Stimulated activated naive CD8-positive, alpha-beta T cell treated with anti-CD3 and anti-CD28 coated beads, Interleukin-15, amount 100 ng/mL, for 72 hours (primary cell): ENCODE data around the gene PCDHGB2.
"Not testable (repeated sequence)": the region's sequence is repeated elsewhere in the genome, so short reads cannot be mapped to it uniquely, and the experiment has no call there.

ENCODE experiments used
- ATAC-seq: fragments of 150-1000 bp; cut with Tn5 transposase; 2 replicates; pipeline ENCODE4 v1.10.0; 2021; ENCODE audit warnings: mild to moderate bottlenecking, moderate library complexity
- DNase-seq, 2 donors: peaks; one replicate each; pipeline ENCODE4 v3.0.0; 2021 to 2022
- H3K27ac Mint-ChIP-seq, 2 donors: one replicate each; pipeline ENCODE4 v1.8.0; 2022; ENCODE audit warnings: mild to moderate bottlenecking in 2 of 2, mixed read lengths in 2 of 2, moderate library complexity in 2 of 2
- H3K27me3 Mint-ChIP-seq: one replicate; pipeline ENCODE4 v1.8.0; 2022; ENCODE audit warnings: mixed read lengths
- H3K4me1 Mint-ChIP-seq: one replicate; pipeline ENCODE4 v1.8.0; 2022; ENCODE audit warnings: mild to moderate bottlenecking, mixed read lengths
- H3K4me3 Mint-ChIP-seq, 2 donors: one replicate each; pipeline ENCODE4 v1.8.0; 2022; ENCODE audit warnings: mild to moderate bottlenecking in 2 of 2, mixed read lengths in 2 of 2, moderate library complexity in 1 of 2
- H3K9me3 Mint-ChIP-seq, 2 donors: one replicate each; pipeline ENCODE4 v1.8.0; 2022; ENCODE audit warnings: mixed read lengths in 2 of 2

PCDHGB2 gene

GRCh38 chr5:141342773-141343172 is 17.0 kb upstream of the PCDHGB2 start:
- Mint-ChIP-seq H3K4me3 (no peak overlapping the region), H3K27me3 (peaks cover 97% of the 10 kb centered on the region), H3K4me1 (no peaks in the 10 kb centered on the region), H3K9me3 (peaks cover 40 to 66% of the 10 kb centered on the region in 2 donors), H3K27ac (no peak overlapping the region)
- no peak for DNase-seq
- ATAC-seq = no peak

- no peak for ATAC-seq
- Mint-ChIP-seq H3K4me3 (peak within 1 kb of the TSS; percentile 61 to 76), H3K9me3 (peaks cover 34 to 59% of the 10 kb centered on the region in 2 donors), H3K4me1 (no peaks in the 10 kb centered on the region), H3K27me3 (peaks cover 97% of the 10 kb centered on the region), H3K27ac (no peak within 1 kb of the TSS)
- no peak for DNase-seq
These were observed 16.4 kb upstream of the PCDHGB2 start, which contains the start of gene PCDHGA3 for GRCh38 chr5:141343242-141343952. Gene PCDHGA3 (plus strand): TSS chr5:141343829. CDS start chr5:141344034, 205 bp downstream.

GRCh38 chr5:141343953-141344463 is 15.8 kb upstream of the PCDHGB2 start:
- peaks cover 96% of the 10 kb centered on the region for H3K27me3 Mint-ChIP-seq
- peaks cover 34 to 53% of the 10 kb centered on the region in 2 donors for H3K9me3 Mint-ChIP-seq
- ATAC-seq (no peak), DNase-seq (no peak)
- no peak overlapping the region for H3K27ac Mint-ChIP-seq
- H3K4me1 Mint-ChIP-seq = no peaks in the 10 kb centered on the region
- peak overlapping the region; percentile 61 to 76 for H3K4me3 Mint-ChIP-seq

DNA sequence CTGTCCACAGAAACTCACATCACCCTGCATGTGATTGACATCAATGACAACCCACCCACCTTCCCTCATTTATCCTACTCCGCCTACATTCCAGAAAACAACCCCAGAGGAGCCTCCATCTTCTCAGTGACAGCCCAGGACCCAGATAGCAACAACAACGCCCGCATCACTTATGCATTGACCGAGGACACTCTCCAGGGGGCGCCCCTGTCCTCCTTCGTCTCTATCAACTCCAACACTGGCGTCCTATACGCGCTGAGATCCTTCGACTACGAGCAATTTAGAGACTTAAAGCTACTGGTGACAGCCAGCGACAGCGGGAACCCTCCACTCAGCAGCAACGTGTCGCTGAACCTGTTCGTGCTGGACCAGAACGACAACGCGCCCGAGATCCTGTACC is 14.5 kb upstream of the PCDHGB2 start:
- Mint-ChIP-seq H3K27me3 (peaks cover 90% of the 10 kb centered on the region), H3K9me3 (peaks cover 30 to 52% of the 10 kb centered on the region in 2 donors), H3K27ac (no peak overlapping the region), H3K4me3 (no peak overlapping the region), H3K4me1 (no peaks in the 10 kb centered on the region)
- DNase-seq (no peak), ATAC-seq (no peak)

DNA sequence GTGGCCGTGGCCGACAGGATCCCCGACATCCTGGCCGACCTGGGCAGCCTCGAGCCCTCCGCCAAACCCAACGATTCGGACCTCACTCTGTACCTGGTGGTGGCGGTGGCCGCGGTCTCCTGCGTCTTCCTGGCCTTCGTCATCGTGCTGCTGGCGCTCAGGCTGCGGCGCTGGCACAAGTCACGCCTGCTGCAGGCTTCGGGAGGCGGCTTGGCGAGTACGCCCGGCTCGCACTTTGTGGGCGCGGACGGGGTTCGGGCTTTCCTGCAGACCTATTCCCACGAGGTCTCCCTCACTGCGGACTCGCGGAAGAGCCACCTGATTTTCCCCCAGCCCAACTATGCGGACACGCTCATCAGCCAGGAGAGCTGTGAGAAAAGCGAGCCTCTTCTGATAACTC is 13.8 kb upstream of the PCDHGB2 start:
- H3K27ac Mint-ChIP-seq, ATAC-seq, H3K4me1 Mint-ChIP-seq, DNase-seq, H3K4me3 Mint-ChIP-seq: not testable (repeated sequence)
- H3K9me3 Mint-ChIP-seq = peaks cover 28 to 48% of the 10 kb centered on the region in 2 donors
- peaks cover 90% of the 10 kb centered on the region for H3K27me3 Mint-ChIP-seq

DNA sequence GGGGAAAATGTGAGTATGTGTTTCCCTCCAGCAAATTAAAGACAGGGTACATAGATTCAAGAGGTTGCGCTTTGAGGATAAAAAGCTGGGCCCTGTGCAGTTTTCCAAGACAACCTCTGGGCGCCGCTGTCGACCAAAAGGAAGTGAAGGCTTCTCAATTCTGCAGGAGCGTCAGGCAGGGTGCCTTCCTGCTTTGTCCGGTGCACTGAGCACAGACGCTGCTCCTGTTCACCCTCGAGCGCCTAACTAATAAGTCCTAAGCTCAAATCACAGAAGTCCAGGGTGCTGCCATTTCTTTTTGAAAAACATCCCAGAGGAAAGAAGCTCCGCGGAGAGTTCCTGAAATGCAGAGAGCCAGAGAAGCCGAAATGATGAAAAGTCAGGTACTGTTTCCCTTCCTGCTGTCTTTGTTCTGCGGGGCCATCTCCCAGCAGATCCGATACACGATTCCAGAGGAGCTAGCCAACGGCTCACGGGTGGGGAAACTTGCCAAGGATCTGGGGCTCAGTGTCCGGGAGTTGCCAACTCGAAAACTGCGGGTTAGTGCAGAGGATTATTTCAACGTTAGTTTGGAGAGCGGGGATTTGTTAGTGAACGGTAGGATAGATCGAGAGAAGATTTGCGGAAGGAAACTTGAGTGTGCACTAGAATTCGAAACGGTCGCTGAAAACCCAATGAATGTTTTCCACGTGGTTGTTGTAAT is 9.7 kb upstream of the PCDHGB2 start, which contains the start of gene PCDHGB1:
Gene PCDHGB1, plus strand, starts transcription at position 183 of the 703 bp plus-strand sequence. Its CDS starts 162 bp downstream, at position 345.
- H3K4me1 Mint-ChIP-seq = no peaks in the 10 kb centered on the region
- DNase-seq = peak in 1 of 2 donors; percentile 52
- H3K9me3 Mint-ChIP-seq = peaks cover 20 to 41% of the 10 kb centered on the region in 2 donors
- peak; percentile 69 for ATAC-seq
- peak within 1 kb of the TSS; percentile 61 to 75 for H3K4me3 Mint-ChIP-seq
- H3K27ac Mint-ChIP-seq = no peak within 1 kb of the TSS
- H3K27me3 Mint-ChIP-seq = peaks cover 85% of the 10 kb centered on the region

DNA sequence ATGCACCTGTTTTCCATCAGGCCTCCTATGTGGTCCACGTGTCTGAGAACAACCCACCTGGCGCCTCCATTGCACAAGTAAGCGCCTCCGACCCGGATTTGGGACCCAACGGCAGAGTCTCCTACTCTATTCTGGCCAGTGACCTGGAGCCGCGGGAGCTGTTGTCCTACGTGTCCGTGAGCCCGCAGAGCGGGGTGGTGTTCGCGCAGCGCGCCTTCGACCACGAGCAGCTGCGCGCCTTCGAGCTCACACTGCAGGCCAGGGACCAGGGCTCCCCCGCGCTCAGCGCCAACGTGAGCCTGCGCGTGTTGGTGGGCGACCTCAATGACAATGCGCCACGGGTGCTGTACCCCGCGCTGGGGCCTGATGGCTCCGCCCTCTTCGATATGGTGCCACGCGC is 8.2 kb upstream of the PCDHGB2 start:
- Mint-ChIP-seq H3K27ac (no peak overlapping the region), H3K4me1 (no peaks in the 10 kb centered on the region), H3K9me3 (peaks cover 12 to 40% of the 10 kb centered on the region in 2 donors), H3K4me3 (no peak overlapping the region), H3K27me3 (peaks cover 85% of the 10 kb centered on the region)
- no peak for ATAC-seq
- DNase-seq = no peak

- H3K4me1 Mint-ChIP-seq = peaks cover 4% of the 10 kb centered on the region
- H3K9me3 Mint-ChIP-seq = peaks cover 19 to 44% of the 10 kb centered on the region in 2 donors
- no peak within 1 kb of the TSS for H3K27ac Mint-ChIP-seq
- peak within 1 kb of the TSS; percentile 64 to 73 for H3K4me3 Mint-ChIP-seq
- DNase-seq = no peak
- peaks cover 83% of the 10 kb centered on the region for H3K27me3 Mint-ChIP-seq
- ATAC-seq = no peak
These were observed 4.8 kb upstream of the PCDHGB2 start, which contains the start of gene PCDHGA4 for GRCh38 chr5:141354900-141355469. Gene PCDHGA4 (plus strand): TSS chr5:141355021. CDS start chr5:141355108, 87 bp downstream.

- peak overlapping the region in 1 of 2 donors; percentile 64 for H3K4me3 Mint-ChIP-seq
- no peak overlapping the region for H3K27ac Mint-ChIP-seq
- peaks cover 6% of the 10 kb centered on the region for H3K4me1 Mint-ChIP-seq
- peaks cover 83% of the 10 kb centered on the region for H3K27me3 Mint-ChIP-seq
- DNase-seq (no peak), ATAC-seq (no peak)
- peaks cover 20 to 44% of the 10 kb centered on the region in 2 donors for H3K9me3 Mint-ChIP-seq
These were observed 4.2 kb upstream of the PCDHGB2 start for GRCh38 chr5:141355641-141356040.

DNA sequence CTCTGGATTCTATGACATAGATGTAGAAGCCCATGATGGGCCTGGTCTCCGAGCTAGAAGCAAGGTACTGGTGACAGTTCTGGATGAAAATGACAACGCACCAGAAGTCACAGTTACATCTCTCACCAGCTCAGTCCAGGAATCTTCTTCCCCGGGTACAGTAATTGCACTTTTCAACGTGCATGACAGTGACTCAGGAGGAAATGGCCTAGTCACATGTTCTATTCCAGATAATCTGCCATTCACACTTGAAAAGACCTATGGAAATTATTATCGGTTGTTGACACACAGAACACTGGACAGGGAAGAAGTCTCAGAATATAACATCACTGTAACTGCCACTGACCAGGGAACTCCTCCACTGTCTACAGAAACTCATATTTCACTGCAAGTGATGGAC is 3.7 kb upstream of the PCDHGB2 start:
- Mint-ChIP-seq H3K4me3 (no peak overlapping the region), H3K27me3 (peaks cover 83% of the 10 kb centered on the region), H3K9me3 (peaks cover 20 to 49% of the 10 kb centered on the region in 2 donors)

GRCh38 chr5:141356950-141357349 is 2.8 kb upstream of the PCDHGB2 start:
- DNase-seq = no peak
- peaks cover 20 to 57% of the 10 kb centered on the region in 2 donors for H3K9me3 Mint-ChIP-seq

More for the DNA sequence above, 3.7 kb upstream of the PCDHGB2 start:
- ATAC-seq (no peak), DNase-seq (no peak)
- H3K4me1 Mint-ChIP-seq = peaks cover 6% of the 10 kb centered on the region
- no peak overlapping the region for H3K27ac Mint-ChIP-seq

GRCh38 chr5:141360685-141361084 is 891 bp downstream of the PCDHGB2 start:
- H3K9me3 Mint-ChIP-seq = peaks cover 19 to 66% of the 10 kb centered on the region in 2 donors
- no peak overlapping the region for H3K4me3 Mint-ChIP-seq
- peaks cover 6% of the 10 kb centered on the region for H3K4me1 Mint-ChIP-seq
- H3K27ac Mint-ChIP-seq = no peak overlapping the region
- ATAC-seq = no peak
- H3K27me3 Mint-ChIP-seq = peaks cover 87% of the 10 kb centered on the region
- no peak for DNase-seq

More at GRCh38 chr5:141356950-141357349, 2.8 kb upstream of the PCDHGB2 start:
- Mint-ChIP-seq H3K4me1 (peaks cover 6% of the 10 kb centered on the region), H3K4me3 (no peak overlapping the region), H3K27ac (no peak overlapping the region), H3K27me3 (peaks cover 83% of the 10 kb centered on the region)
- ATAC-seq = no peak

DNA sequence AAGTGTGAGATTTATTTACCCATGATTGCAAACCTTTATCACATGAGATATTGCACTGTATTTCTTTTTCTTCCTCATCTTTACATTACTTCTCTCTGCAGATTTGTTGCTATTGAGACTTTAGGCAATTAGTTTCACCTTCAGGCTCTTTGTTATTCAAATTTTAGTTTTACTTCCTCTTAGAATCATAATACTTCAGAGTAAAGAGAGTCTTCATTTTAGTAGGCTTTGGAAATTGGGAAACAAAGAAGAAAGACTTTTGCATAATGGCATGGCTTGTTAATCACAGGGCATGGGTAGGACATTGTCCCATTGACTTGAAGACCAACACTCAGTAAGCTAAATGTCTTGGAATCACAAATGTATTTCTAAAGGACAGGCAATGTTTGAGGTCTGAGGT is 2.9 kb downstream of the PCDHGB2 start:
- no peak for ATAC-seq
- H3K9me3 Mint-ChIP-seq = peaks cover 19 to 54% of the 10 kb centered on the region in 2 donors
- no peak overlapping the region for H3K27ac Mint-ChIP-seq
- H3K4me1 Mint-ChIP-seq = peaks cover 6% of the 10 kb centered on the region
- no peak for DNase-seq
- no peak overlapping the region for H3K4me3 Mint-ChIP-seq
- H3K27me3 Mint-ChIP-seq = peaks cover 89% of the 10 kb centered on the region

DNA sequence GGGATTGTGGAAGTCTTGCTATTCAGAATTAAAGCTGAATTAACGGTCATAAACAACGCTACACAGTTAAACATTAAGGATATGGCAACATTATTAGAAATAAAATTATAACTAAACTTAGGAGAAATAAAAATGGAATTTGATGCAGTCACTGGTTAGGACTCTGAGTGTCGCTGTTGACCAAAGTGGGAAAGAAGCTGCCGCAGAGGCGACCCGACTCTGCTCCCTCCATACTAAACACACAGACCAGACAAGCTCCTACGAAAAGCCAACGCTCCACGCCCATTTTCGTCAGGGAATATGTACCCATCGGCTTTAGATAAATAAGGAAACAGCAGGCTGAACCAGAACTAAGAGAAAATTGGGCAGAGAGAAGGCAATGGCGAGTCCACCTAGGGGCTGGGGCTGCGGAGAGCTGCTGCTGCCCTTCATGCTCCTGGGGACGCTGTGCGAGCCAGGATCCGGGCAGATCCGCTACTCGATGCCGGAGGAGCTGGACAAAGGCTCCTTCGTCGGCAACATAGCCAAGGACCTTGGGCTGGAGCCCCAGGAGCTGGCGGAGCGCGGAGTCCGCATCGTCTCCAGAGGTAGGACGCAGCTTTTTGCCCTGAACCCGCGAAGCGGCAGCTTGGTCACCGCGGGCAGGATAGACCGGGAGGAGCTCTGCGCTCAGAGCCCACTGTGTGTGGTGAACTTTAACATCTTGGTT is 4.3 kb downstream of the PCDHGB2 start, which contains the start of gene PCDHGA5:
Gene PCDHGA5, plus strand, starts transcription at position 211 of the 709 bp plus-strand sequence. Its CDS starts 169 bp downstream, at position 380.
- Mint-ChIP-seq H3K27me3 (peaks cover 90% of the 10 kb centered on the region), H3K27ac (peak within 1 kb of the TSS in 1 of 2 donors; percentile 88), H3K4me1 (peaks cover 6% of the 10 kb centered on the region), H3K9me3 (peaks cover 14 to 54% of the 10 kb centered on the region in 2 donors), H3K4me3 (peak within 1 kb of the TSS in 1 of 2 donors; percentile 10)
- DNase-seq = no peak
- ATAC-seq = no peak
